GM18867 (cell line): ENCODE results near the gene PIK3R1.

Source experiments
- ATAC-seq: cut with Tn5 transposase; IDR thresholded peaks from one replicate; pipeline ENCODE4 v1.9.1; 2021; ENCODE audit warnings: mild to moderate bottlenecking, moderate library complexity; ENCODE audit not compliant: unreplicated experiment

Gene PIK3R1

GRCh38 chr5:68320413-68320986 is 104.9 kb downstream of the PIK3R1 start:
- no peak for ATAC-seq

- no peak for ATAC-seq
Observed at GRCh38 chr5:68325065-68325580, 109.6 kb downstream of the PIK3R1 start.

- no peak for ATAC-seq
Observed at GRCh38 chr5:68329554-68330255, 114.1 kb downstream of the PIK3R1 start.

- ATAC-seq, result no peak
Observed at GRCh38 chr5:68330574-68330973, 115.0 kb downstream of the PIK3R1 start.

- ATAC-seq, result peak; percentile 86
Observed at GRCh38 chr5:68331192-68332079, 115.9 kb downstream of the PIK3R1 start.

GRCh38 chr5:68332080-68332451 is 116.5 kb downstream of the PIK3R1 start:
- peak; percentile 29 for ATAC-seq

- no peak for ATAC-seq
Observed at GRCh38 chr5:68332556-68332955, 117.0 kb downstream of the PIK3R1 start.

- ATAC-seq, result no peak
Observed at GRCh38 chr5:68333649-68334552, 118.3 kb downstream of the PIK3R1 start.

- no peak for ATAC-seq
Observed at GRCh38 chr5:68334553-68334886, 119.0 kb downstream of the PIK3R1 start.

- no peak for ATAC-seq
Observed at GRCh38 chr5:68335075-68335474, 119.5 kb downstream of the PIK3R1 start.

- ATAC-seq, result no peak
Observed at GRCh38 chr5:68336200-68336599, 120.6 kb downstream of the PIK3R1 start.

- no peak for ATAC-seq
Observed at GRCh38 chr5:68337235-68337634, 121.7 kb downstream of the PIK3R1 start.

GRCh38 chr5:68339921-68340321 is 124.4 kb downstream of the PIK3R1 start:
- no peak for ATAC-seq

- no peak for ATAC-seq
Observed at GRCh38 chr5:68341006-68341405, 125.5 kb downstream of the PIK3R1 start.

- no peak for ATAC-seq
Observed at GRCh38 chr5:68342693-68343092, 127.1 kb downstream of the PIK3R1 start.

- peak; percentile 70 for ATAC-seq
Observed at GRCh38 chr5:68343421-68343826, 127.9 kb downstream of the PIK3R1 start.

GRCh38 chr5:68344447-68345111 is 129.0 kb downstream of the PIK3R1 start:
- ATAC-seq, result peak; percentile 53

- peak; percentile 18 for ATAC-seq
Observed at GRCh38 chr5:68345171-68345570, 129.6 kb downstream of the PIK3R1 start.

- no peak for ATAC-seq
Observed at GRCh38 chr5:68345582-68345981, 130.0 kb downstream of the PIK3R1 start.

- no peak for ATAC-seq
Observed at GRCh38 chr5:68347536-68347935, 132.0 kb downstream of the PIK3R1 start.
